ENCODE results near the gene HOXB3. TPM values are rescaled to one million over a fixed set of nuclear protein-coding genes. Genes with fewer than 3 reads are reported as not detected.

Gene HOXB3
- total RNA-seq, 2 donors from 2014 or later = 7.8 to 11.4 TPM

- intact Hi-C loops (cut with DNase I) = no loop called here
- no peaks in the 10 kb centered on the region for H3K9me3 ChIP-seq
- TF ChIP-seq POLR2A (IDR thresholded peaks at IDR 0.05) (no peak), POLR2AphosphoS5 (IDR thresholded peaks at IDR 0.05) (no peak), CTCF (IDR thresholded peaks at IDR 0.05) (no peak)
- no peak within 1 kb of the TSS for H3K27ac ChIP-seq
- H3K36me3 ChIP-seq = no peaks in the 10 kb centered on the region
- H3K27me3 ChIP-seq (replicated peaks; ENCODE audit: insufficient read depth) = peaks cover 63% of the 10 kb centered on the region
- no peak within 1 kb of the TSS for H3K4me3 ChIP-seq
- DNase-seq (ENCODE audit: low spot score) = no peak
- 11% methylated on average over 16 of the region's 16 CpGs for WGBS
- H3K4me1 ChIP-seq (replicated peaks) = no peaks in the 10 kb centered on the region
These were observed 14.8 kb upstream of the HOXB3 start, which contains the start of gene HOXB6 for GRCh38 chr17:48604770-48605329. HOXB6 (minus strand) TSS chr17:48604986; CDS start chr17:48598150, 6,836 bp downstream.

- Histone ChIP-seq H3K27ac (no peak overlapping the region), H3K4me3 (no peak overlapping the region)
- 5% methylated on average over 21 of the region's 21 CpGs for WGBS
These were observed 14.1 kb upstream of the HOXB3 start for GRCh38 chr17:48603959-48604769.

GRCh38 chr17:48601539-48602425 lies 11.7 kb upstream of the HOXB3 start:
- no peak for DNase-seq (ENCODE audit: low spot score)
- Histone ChIP-seq H3K4me3 (no peak overlapping the region), H3K27me3 (replicated peaks; ENCODE audit: insufficient read depth) (peaks cover 60% of the 10 kb centered on the region), H3K4me1 (replicated peaks) (no peaks in the 10 kb centered on the region), H3K27ac (no peak overlapping the region), H3K36me3 (no peaks in the 10 kb centered on the region), H3K9me3 (no peaks in the 10 kb centered on the region)
- intact Hi-C loops (cut with DNase I) = no loop called here
- no peak for TF ChIP-seq POLR2A (IDR thresholded peaks at IDR 0.05)
- no peak for TF ChIP-seq CTCF (IDR thresholded peaks at IDR 0.05)
- TF ChIP-seq POLR2AphosphoS5 (IDR thresholded peaks at IDR 0.05) = no peak
- WGBS = 15% methylated on average over 35 of the region's 35 CpGs

More at GRCh38 chr17:48603959-48604769, 14.1 kb upstream of the HOXB3 start:
- Histone ChIP-seq H3K4me1 (replicated peaks) (no peaks in the 10 kb centered on the region), H3K27me3 (replicated peaks; ENCODE audit: insufficient read depth) (peaks cover 64% of the 10 kb centered on the region), H3K9me3 (no peaks in the 10 kb centered on the region), H3K36me3 (no peaks in the 10 kb centered on the region)
- intact Hi-C loops (cut with DNase I) = no loop called here
- DNase-seq (ENCODE audit: low spot score) = no peak
- no peak for TF ChIP-seq POLR2AphosphoS5 (IDR thresholded peaks at IDR 0.05)

GRCh38 chr17:48601207-48601538 lies 11.1 kb upstream of the HOXB3 start:
- H3K4me3 ChIP-seq = no peak overlapping the region
- no peak overlapping the region for H3K27ac ChIP-seq
- DNase-seq (ENCODE audit: low spot score) = no peak
- no peak for TF ChIP-seq POLR2AphosphoS5 (IDR thresholded peaks at IDR 0.05)
- no peak for TF ChIP-seq CTCF (IDR thresholded peaks at IDR 0.05)
- no peaks in the 10 kb centered on the region for H3K4me1 ChIP-seq (replicated peaks)
- peaks cover 58% of the 10 kb centered on the region for H3K27me3 ChIP-seq (replicated peaks; ENCODE audit: insufficient read depth)
- H3K36me3 ChIP-seq = no peaks in the 10 kb centered on the region
- intact Hi-C loops (cut with DNase I) = no loop called here
- WGBS = 56% methylated on average over 4 of the region's 4 CpGs
- no peaks in the 10 kb centered on the region for H3K9me3 ChIP-seq

All from prostate gland (tissue), 2 donors.